Stimulated activated CD8-positive, alpha-beta memory T cell treated with anti-CD3 and anti-CD28 coated beads, Interleukin-4, amount 100 ng/mL, for 4 hours (primary cell): ENCODE results near the gene DEPDC4.
"Not testable (repeated sequence)": the region's sequence is repeated elsewhere in the genome, so short reads cannot be mapped to it uniquely, and the experiment has no call there.

ENCODE experiments used
- DNase-seq, 2 donors: peaks; one replicate each; pipeline ENCODE4 v3.0.0-alpha.2; 2020; ENCODE audit warnings: low read depth in 2 of 2, low spot score in 1 of 2

The DEPDC4 gene

DNA sequence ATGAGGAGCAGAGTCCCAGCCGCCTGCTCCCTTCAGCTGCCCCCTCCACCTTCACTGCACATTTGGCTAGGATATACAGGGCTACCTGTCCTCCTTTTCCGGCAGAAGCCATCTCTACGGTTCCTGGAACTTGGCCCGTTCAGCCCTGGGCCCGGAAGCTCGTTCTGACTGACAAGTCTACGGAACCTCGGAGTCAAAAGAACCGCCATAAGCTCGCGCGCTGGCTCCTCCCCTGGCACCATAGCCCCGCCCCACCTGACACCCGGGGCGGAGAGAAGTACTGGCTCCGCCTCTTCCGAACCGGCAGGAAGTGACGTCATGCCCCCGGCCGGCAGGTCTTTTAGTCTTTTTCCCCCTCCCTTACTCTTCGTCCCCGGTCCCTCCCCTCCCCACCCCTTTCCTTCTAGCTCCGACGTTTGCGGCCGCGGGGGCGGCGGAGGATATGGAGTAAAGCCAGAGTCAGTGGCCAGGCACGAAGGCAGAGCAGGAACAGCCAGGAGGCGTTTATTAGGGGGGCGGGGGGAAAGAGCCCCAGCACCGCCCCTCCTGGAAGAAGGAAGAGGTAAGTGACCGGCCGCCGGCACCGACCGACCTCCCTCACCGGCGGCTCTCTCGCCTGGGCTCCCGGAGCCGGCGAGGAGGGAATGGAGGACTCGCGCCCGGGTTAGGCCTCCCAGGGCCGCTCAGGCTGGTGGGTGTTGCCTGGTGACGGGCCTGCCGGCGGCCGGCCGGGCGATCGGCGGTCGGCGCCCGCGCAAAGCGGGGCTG lies at the start of gene DEPDC4, which contains the start of gene SCYL2:
Gene DEPDC4, minus strand, starts transcription at position 245 of the 768 bp plus-strand sequence. Its CDS starts 3 bp downstream, at position 242.
Gene SCYL2, plus strand, starts transcription at position 343 of the 768 bp plus-strand sequence. CDS start 15,794 bp downstream, outside the sequence.
- peak; percentile 83 to 84 for DNase-seq

DNA sequence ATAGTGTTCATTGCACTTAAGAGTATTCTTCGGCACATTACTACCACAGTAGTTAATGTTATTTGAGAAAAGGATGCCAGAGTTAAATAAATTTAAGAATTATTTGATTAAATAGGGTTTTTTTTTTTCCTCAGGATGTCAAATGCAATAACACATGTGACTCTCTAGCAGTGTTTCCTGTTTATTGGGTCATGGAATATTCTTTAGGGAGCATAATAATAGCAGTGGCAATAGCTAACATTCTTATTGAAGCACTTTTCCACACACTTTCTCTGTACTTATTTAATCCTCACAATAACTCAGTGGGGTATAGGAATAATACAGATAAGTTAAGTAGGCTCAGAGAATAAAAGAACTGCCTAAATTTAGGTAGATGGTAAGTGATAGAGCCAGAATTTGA lies 44.4 kb upstream of the DEPDC4 start:
- DNase-seq, result no peak

- DNase-seq, result not testable (repeated sequence)
These were observed 41.3 kb upstream of the DEPDC4 start for GRCh38 chr12:100308138-100308537.

- not testable (repeated sequence) for DNase-seq
These were observed 37.5 kb upstream of the DEPDC4 start for GRCh38 chr12:100304334-100304733.

GRCh38 chr12:100303831-100304230 lies 37.0 kb upstream of the DEPDC4 start:
- DNase-seq, result no peak

DNA sequence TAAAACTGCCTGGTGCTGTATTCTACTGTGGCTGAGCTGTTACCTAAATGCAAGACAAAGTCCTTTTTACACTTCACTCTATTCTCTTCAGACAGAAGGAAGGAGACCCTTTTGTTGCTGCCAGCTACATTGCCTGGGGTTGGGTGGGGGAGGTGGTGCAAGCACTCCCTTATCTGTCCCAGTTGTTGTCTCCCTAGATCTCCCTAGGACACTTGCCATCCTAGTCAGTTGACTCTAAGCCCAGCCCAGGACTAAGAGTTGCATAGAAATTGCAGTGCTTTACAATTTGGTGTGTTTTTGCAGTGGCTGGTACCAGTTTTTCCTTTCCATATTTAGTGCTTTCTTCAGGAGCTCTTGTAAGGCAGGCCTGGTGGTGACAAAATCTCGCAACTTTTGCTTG lies 35.2 kb upstream of the DEPDC4 start:
- no peak for DNase-seq

DNA sequence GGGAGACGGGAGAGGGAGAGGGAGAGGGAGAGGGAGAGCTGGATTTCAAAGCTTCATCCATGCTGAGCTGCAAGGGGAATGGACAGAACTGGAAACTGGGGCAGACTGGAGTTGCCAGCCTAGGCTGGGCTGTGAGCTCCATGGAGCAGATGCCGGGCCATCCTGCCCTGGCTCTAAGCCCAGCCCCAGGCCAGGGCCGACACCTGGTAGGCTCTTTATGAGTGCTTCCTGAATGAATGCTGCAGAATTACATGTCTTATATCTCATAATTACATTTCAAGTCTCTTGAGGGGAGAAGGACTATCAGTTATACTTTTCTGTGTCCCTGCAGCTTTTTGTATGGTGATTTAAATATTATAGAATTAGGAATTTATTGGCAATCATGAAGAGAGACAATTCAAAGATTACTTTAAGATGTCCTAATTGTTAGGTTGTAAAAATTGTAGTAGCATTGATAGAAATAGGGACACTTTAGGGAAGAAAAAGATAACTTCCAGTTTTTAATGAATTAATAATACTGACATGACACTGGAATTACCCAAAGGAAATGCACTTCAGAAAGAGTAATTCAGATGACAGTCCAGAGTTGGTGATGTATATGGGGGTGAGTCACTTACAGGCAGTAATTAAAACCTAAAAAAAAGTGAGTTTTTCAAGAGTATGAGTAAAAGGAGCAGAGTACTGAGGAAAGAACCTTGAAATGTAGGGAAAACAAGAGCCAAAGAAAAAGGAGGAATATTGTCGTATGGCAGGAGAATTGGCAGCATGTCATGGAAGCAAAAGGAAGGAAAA lies 29.1 kb upstream of the DEPDC4 start:
- no peak for DNase-seq

GRCh38 chr12:100294366-100294765 lies 27.5 kb upstream of the DEPDC4 start:
- not testable (repeated sequence) for DNase-seq

DNA sequence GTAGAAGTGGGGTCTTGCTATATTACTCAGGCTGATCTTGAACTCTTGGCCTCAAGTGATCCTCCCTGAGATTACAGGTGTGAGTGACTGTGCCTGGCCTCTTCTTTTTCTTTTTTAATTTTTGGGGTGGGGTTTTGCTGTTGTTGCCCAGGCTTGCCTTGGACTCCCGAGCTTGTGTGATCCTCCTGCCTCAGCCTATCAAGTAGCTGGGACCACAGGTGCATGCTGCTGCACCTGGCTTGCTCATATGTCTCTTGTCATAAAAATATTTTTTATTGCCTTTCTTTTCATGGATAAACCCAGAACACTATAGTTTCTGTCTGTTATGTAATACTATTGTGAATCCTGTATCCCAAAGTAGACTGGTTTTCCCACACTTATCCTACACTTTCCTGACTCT lies 26.1 kb upstream of the DEPDC4 start:
- no peak for DNase-seq

DNA sequence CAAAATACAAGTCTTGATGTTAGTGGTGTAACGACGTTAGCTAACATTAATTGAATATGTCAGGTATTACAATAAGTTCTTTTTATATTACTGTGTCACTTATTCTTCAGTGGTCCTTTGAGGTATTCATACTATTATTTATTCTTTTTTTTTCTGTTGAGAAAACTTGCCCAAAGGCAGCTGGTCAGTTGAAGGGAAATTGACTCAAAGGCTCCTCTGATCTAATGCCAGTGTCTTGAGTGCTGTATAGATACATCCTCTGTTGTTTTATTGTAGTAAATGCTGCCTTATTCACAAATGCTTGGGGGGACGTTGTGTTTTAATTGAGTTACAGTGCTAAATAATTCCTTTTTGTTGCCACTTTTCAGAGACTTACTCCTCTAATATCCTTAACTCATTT lies 23.1 kb upstream of the DEPDC4 start:
- no peak for DNase-seq

DNA sequence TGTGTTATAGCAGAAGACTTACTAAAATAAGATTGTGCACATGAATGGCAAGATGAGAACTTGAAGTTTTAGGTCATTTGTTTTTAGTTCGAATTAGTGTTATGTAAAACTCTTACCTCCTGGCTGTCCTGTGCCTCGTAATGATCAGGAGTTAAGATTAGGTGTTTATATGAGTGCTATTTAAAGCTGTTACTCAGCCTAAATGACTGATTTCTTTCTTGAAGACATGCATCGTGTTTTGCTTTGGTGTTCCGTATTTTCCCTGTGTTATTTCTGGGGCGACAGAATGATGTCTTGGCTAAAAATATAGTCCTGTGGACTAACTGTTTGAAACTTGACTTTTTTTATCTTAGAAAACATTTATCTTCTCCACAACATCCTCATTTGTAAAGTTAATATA lies 22.2 kb upstream of the DEPDC4 start:
- DNase-seq, result no peak

DNA sequence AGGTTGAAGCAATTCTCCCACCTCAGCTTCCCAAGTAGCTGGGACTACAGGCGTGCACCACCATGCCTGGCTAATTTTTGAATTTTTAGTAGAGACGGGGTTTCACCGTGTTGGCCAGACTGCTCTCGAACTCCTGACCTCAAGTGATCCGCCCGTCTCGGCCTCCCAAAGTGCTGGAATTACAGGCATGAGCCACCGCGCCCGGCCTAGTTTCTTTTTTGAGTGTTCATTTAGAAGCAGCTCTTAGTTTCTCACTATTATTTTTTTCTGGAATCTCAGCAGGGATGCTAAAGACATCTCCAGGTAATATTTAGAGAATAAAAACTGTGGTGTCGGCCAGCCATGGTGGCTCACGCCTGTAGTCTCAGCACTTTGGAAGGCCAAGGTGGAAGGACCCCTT lies 17.7 kb upstream of the DEPDC4 start:
- not testable (repeated sequence) for DNase-seq

DNA sequence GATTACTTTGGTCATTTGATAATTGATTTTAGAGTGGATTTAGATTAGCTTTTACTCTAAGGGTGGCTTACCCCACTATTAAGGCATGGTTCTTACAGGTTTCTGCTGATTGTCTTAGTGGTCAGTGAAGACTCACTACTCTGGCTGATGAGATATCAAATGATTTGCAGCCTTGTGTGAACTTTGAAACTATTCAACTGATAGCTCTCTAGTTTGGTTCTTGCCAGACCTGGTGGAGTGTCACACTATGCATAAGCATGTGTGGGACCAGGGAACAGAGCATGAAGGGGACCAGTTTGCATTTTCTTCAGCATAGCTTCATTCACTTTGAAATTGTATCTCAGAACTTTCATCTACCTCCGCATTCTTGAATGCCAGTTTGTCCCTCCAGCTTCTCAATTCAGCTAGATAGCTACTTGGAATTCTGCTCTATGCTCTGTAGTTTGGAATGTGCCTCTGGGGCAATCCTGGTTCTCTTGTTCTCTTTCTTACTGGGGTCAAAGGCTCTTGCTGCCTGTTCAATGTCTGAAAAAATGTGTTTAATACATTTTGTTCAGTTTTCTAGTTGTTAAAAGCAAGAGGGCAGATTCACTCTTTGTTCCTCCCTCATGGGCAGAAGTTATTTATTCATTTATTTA lies 12.8 kb upstream of the DEPDC4 start:
- no peak for DNase-seq

DNA sequence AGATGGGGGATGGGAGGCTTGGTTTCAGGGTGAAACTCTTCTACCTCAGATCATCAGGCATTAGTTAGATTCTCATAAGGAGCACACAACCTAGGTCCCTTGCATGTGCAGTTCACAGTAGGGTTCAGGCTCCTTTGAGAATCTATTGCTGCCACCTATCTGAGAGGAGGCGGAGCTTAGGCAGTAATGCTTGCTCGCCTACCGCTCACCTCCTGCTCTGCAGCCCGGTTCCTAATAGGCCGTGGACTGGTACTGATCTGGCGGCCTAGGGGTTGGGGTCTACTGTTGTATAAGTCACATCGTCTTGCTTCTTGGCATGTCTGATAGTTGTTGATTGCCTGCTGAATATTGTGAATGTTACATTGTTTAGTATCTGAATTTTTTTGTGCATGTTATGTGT lies 12.3 kb upstream of the DEPDC4 start:
- no peak for DNase-seq

DNA sequence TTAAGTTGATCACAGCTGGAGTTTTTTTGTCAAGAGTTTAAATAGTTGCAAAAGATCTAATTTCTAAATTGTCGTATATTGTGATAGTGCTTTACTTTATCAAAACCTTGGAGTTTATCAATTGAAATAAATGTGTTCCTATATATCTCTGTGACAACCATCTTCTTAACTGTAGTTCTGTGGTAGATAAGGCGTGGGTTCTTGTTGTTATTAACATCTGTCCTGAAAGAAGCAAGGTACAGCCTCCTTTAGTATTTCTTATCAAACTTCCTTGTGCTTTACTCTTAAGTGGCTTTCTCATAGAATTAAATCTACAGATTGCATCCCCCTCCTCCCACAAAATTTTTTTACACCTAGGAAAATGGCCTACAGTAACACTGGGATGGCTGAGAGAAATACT lies 7.4 kb upstream of the DEPDC4 start:
- DNase-seq, result no peak

DNA sequence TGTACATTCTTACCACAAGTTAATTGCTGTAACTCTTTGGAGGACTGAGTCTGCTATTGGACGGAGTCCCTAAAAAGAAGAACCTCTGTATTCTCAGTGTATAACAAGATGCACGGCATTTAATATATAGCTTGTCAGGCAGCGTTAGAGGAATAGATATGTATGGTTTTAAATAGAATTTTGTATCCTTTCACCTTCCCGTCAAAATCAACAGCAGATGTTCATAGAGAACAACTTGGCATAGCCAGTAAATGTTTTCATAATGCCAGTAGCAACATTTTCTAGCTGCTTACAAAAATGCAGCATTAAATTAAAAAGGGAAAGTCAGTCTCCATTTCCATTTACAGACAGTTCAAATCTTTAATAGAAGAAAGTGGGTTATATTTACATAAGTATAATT lies 6.9 kb upstream of the DEPDC4 start:
- DNase-seq, result no peak

GRCh38 chr12:100268835-100269564 lies 2.1 kb upstream of the DEPDC4 start:
- DNase-seq, result no peak

GRCh38 chr12:100267603-100268281 lies 863 bp upstream of the DEPDC4 start:
- DNase-seq, result no peak

DNA sequence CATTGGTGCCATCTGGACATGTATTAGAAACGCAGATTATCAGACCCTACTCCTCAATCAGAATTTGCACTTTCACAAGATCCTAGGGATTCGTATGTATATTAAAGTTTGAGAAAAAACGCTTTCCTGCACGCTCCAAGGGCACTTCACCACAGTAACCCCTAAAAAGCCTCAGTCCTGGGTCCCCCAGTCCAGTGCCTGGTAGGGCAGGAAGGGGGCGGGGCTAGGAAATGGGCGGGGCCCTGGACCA lies 369 bp downstream of the DEPDC4 start:
- peak; percentile 84 to 90 for DNase-seq

DNA sequence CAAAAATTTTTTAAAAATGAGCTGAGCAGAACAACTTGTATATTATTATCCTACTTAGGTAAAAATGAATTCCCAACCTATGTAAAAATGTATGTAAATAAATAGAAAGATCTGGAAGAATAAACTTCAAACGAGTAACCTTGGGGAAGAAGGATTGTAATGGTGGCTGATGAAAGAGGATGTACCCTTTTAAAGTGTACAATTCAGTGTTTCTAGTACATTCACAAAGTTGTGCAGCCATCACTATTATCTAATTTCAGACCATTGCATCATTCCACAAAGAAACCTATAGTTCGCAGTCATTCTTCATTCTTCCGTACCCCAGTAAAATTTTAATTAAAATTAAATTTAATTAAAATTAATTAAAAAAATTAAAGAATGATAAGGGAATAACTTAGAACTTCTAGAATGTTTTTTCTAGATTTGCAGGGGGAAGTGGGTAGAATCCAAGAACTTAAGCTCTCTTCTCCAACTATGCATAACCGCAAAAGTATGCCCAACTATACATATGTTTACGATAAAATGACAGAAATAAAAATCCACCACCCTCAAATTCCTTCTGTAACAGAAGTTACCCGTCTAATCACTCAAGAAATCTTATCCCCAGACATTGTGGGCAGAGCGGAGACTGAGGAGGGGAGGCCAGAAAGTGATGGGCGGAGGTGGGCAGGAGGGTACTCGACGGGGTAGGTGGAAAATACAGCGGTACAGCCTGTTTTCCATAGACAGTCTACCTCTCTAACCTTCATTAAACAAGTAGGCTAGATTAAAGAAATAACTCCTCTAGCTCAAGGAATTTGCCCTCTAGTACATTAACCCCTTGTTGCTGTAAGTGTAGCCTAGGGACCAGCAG lies 921 bp downstream of the DEPDC4 start:
- DNase-seq, result no peak
